Upper lobe of left lung (tissue), 6 donors: ENCODE data around the gene STX8. TPM values are rescaled to one million over a fixed set of nuclear protein-coding genes. Genes with fewer than 3 reads are reported as not detected.
A peak's percentile ranks its signal among the peaks of the same experiment; 100 is the strongest.

Source experiments
- ATAC-seq, 2 donors: fragments of 200-7000 bp; cut with Tn5 transposase; one replicate each; pipeline ENCODE4 v1.9.1; 2022; ENCODE audit warnings: mild to moderate bottlenecking in 2 of 2, moderate library complexity in 2 of 2; ENCODE audit not compliant: low FRiP score in 2 of 2
- DNase-seq, 2 donors: peaks; one replicate each; pipeline ENCODE4 v3.0.0-alpha.2; 2019 to 2020
- H3K27ac ChIP-seq, 4 donors: fragments of 200-600 bp; sonication (generic); one replicate each; pipeline ENCODE4 v1.5.1; 2016 to 2019
- H3K27me3 ChIP-seq, 4 donors: fragments of 200-600 bp; sonication (generic); one replicate each; pipeline ENCODE4 v1.5.1; 2017 to 2019
- H3K36me3 ChIP-seq, 4 donors: fragments of 200-600 bp; sonication (generic); one replicate each; pipeline ENCODE4 v1.5.1; 2016 to 2019
- H3K4me1 ChIP-seq, 4 donors: fragments of 200-600 bp; sonication (generic); one replicate each; pipeline ENCODE4 v1.5.1; 2018 to 2019
- H3K4me3 ChIP-seq, 4 donors: fragments of 200-600 bp; sonication (generic); one replicate each; pipeline ENCODE4 v1.5.1; 2017 to 2019; ENCODE audit warnings: mild to moderate bottlenecking in 2 of 4, moderate library complexity in 1 of 4
- H3K9me3 ChIP-seq, 4 donors: fragments of 200-600 bp; sonication (generic); one replicate each; pipeline ENCODE4 v1.5.1; 2018 to 2019
- EP300 ChIP-seq, 4 donors: sonication (generic); formaldehyde crosslinking; IDR thresholded peaks; one replicate each; pipeline ENCODE4 v1.5.1; 2017; ENCODE audit warnings: antibody characterized with exemption in 4 of 4, control low read depth in 2 of 4
- POLR2A ChIP-seq, 4 donors: fragments of 450-650 bp; IDR thresholded peaks; one replicate each; pipeline ENCODE4 v1.5.1; 2016 to 2017; ENCODE audit warnings: antibody characterized with exemption in 4 of 4, mild to moderate bottlenecking in 2 of 4
- POLR2AphosphoS5 ChIP-seq, 2 donors: sonication (generic); formaldehyde crosslinking; IDR thresholded peaks; one replicate each; pipeline ENCODE4 v1.5.1; 2017; ENCODE audit warnings: antibody characterized with exemption in 2 of 2
- WGBS, 2 donors: methylation state at CpG; one replicate each; pipeline ENCODE4 v1.1.5; 2017 to 2018; 5-methylcytosine and 5-hydroxymethylcytosine counted together
- total RNA-seq, 6 donors: library from RNA; depleted of rRNA in 4 of 6; stranded (reverse); fragments of >200 nt in 4 of 6; gene quantifications; one replicate each; pipeline versions ENCODE4 v1.1.0 to v1.2.1, GENCODE V29; 2016 to 2021
- TF ChIP-seq, protein P1 (sequence below), 6 experiments: fragments of 450-650 bp in 4 of 6; fragments of 200-600 bp in 2 of 6; sonication (generic) in 2 of 6; IDR thresholded peaks; one replicate each; pipeline ENCODE4 v1.5.1; 2016 to 2019; ENCODE audit warnings: antibody characterized with exemption in 6 of 6
- donor health status: DM: no; HTN: no; CAD: no; lungs with moderate emphysema.
- donor health status: DM: no; HTN: yes; CAD: no; lungs with severe emphysema.

Gene STX8
- total RNA-seq, 6 donors from 2014 or later = 39.2 to 138 (median 52.3) TPM

DNA sequence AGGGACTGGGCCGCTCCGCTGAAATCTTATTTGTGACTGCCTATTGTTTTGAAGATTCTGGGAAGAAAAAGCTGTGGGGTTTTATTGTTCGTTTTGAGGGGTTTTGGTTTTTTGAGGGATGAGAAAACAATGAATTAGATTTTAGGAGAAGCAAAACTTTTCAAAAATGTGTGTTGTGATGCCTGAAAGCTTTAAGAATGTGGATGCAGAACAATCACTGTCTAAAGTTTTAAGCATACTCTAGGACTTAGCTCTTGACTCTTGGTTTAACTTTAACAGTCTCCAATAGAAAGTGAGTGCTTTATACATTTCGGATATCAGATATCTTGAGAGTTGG lies 1.7 kb upstream of the STX8 start:
- WGBS, 2 donors = 6 to 8% methylated on average over 4 of the region's 4 CpGs
- no peak for ATAC-seq

DNA sequence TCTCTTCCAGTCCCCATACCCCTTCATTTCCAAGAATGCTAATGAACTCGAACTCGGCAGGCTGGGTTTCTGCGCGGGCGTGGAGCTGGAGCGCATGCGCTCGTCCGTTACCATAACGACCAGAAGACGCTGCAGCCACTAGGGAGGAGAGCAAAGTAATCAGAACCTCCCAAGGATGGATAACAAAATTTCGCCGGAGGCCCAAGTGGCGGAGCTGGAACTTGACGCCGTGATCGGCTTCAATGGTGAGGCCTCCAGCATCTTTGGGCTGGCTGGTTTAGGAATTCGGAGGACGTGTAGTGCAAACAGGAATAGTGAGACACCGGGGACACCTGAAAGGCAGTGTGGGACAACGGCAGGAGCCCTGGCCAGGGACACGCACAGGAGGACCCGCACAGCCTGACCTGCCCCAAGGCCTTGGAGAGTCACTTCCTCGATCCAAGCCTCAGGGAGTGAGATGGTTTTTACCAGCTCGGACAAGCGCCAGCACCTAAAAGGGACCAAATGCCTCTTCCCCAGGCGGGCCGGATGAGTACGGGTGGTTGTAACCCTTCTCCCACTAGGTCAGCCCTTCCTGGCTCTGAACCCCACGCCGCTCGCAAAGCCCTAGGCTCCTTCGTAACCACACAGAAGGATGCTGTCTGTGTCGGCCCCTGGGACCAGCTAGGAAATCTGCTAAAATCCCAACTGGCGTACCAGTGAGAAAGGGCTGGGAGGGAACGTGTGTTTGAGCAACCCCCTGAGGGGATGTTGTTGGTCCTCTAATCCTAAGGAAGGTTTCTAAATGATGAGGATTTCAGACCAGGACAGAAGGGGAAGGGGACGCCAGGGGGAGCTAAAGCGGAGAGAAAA lies 1.1 kb upstream of the STX8 start, which contains the start of gene CFAP52:
Gene CFAP52, plus strand, starts transcription at position 122 of the 852 bp plus-strand sequence. Its CDS starts 54 bp downstream, at position 176.
- H3K27me3 ChIP-seq = no peaks in the 10 kb centered on the region
- ATAC-seq (peak; percentile 84 to 95), DNase-seq (peak; percentile 72 to 86)
- no peaks in the 10 kb centered on the region for H3K9me3 ChIP-seq
- peak within 1 kb of the TSS; percentile 78 to 83 (median 79) for H3K4me3 ChIP-seq
- peak within 1 kb of the TSS; percentile 28 to 67 (median 56) for H3K27ac ChIP-seq
- H3K4me1 ChIP-seq = peaks cover 19 to 32% (median 24%) of the 10 kb centered on the region in 4 donors
- no peaks in the 10 kb centered on the region for H3K36me3 ChIP-seq
- TF ChIP-seq EP300 (IDR thresholded peaks at IDR 0.05) = no peak
- TF ChIP-seq, protein P1, sequence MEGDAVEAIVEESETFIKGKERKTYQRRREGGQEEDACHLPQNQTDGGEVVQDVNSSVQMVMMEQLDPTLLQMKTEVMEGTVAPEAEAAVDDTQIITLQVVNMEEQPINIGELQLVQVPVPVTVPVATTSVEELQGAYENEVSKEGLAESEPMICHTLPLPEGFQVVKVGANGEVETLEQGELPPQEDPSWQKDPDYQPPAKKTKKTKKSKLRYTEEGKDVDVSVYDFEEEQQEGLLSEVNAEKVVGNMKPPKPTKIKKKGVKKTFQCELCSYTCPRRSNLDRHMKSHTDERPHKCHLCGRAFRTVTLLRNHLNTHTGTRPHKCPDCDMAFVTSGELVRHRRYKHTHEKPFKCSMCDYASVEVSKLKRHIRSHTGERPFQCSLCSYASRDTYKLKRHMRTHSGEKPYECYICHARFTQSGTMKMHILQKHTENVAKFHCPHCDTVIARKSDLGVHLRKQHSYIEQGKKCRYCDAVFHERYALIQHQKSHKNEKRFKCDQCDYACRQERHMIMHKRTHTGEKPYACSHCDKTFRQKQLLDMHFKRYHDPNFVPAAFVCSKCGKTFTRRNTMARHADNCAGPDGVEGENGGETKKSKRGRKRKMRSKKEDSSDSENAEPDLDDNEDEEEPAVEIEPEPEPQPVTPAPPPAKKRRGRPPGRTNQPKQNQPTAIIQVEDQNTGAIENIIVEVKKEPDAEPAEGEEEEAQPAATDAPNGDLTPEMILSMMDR (IDR thresholded peaks at IDR 0.05) = peak; percentile 14 to 50 (median 41)
- TF ChIP-seq POLR2A (IDR thresholded peaks at IDR 0.05) = no peak
- no peak for TF ChIP-seq POLR2AphosphoS5 (IDR thresholded peaks at IDR 0.05)
- WGBS, 2 donors = 18 to 21% methylated on average over 29 to 35 of the region's 38 CpGs

More for the DNA sequence above, 1.7 kb upstream of the STX8 start:
- Histone ChIP-seq H3K36me3 (no peaks in the 10 kb centered on the region), H3K27me3 (no peaks in the 10 kb centered on the region), H3K4me3 (peak overlapping the region in 2 of 4 donors; percentile 78), H3K27ac (no peak overlapping the region), H3K9me3 (no peaks in the 10 kb centered on the region), H3K4me1 (peaks cover 19 to 32% (median 24%) of the 10 kb centered on the region in 4 donors)
- no peak for DNase-seq
- TF ChIP-seq POLR2A (IDR thresholded peaks at IDR 0.05) (no peak), POLR2AphosphoS5 (IDR thresholded peaks at IDR 0.05) (no peak), EP300 (IDR thresholded peaks at IDR 0.05) (no peak)
- TF ChIP-seq, protein P1 (IDR thresholded peaks at IDR 0.05) = no peak

DNA sequence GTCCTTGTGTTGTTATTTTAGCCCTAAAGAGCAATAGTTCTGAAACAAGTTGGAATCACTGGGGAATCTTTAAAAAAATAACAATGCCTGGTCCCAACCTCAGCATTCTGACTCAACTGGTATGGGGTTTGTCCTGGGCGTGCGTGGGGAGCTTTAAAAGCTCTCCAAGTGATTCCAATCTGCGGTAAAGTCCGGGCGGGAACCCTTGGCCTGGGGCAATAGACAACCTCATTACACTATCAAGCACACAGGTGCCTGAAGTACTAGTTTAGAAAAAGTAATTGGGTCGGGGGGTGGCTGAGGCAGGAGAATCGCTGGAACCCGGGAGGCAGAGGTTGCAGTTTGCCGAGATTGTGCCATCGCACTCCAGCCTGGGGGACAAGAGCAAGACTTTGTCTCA lies 4.4 kb downstream of the STX8 start:
- no peak overlapping the region for H3K4me3 ChIP-seq
- WGBS, 2 donors = 92 to 95% methylated on average over 9 of the region's 10 CpGs
- H3K27me3 ChIP-seq = no peaks in the 10 kb centered on the region
- no peak for DNase-seq
- no peak for ATAC-seq
- peaks cover 11 to 14% (median 12%) of the 10 kb centered on the region in 4 donors for H3K4me1 ChIP-seq
- no peaks in the 10 kb centered on the region for H3K9me3 ChIP-seq
- H3K27ac ChIP-seq = no peak overlapping the region
- TF ChIP-seq EP300 (IDR thresholded peaks at IDR 0.05) = no peak
- TF ChIP-seq POLR2A (IDR thresholded peaks at IDR 0.05) = no peak
- TF ChIP-seq, protein P1 (IDR thresholded peaks at IDR 0.05) = no peak
- TF ChIP-seq POLR2AphosphoS5 (IDR thresholded peaks at IDR 0.05) = no peak
- peaks cover 0 to 38% (median 11%) of the 10 kb centered on the region in 4 donors for H3K36me3 ChIP-seq

DNA sequence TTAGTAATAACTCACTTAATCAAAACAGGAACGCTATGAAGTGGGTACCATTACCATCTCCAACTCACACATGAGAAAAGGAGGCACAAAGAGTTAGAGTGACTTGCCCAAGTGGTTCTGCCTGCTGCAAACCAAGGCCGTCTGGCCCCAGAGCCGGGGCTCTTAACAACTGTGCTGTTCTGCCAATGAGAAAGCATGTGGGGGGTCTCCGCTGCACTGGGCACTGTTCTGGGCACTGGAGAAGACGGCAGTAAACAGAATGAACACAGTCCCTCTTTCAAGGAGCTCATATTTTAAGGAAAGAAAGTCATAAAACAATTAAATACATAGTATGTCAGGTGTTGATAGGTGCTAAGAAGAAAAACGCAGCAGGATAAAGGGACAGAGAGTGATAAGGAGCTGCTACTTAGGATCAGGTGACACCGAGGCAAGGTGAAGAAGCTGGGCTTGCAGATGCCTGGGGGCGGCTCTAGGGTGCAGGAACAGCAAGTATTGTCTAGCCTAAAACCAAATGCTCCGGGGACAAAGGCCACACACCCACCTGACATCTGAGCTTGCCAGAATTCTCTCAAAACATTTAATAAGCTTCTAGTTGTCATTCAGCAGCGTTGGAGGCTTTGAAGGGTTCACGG lies 6.5 kb downstream of the STX8 start:
- H3K9me3 ChIP-seq = no peaks in the 10 kb centered on the region
- H3K36me3 ChIP-seq = peaks cover 0 to 38% (median 11%) of the 10 kb centered on the region in 4 donors
- WGBS, 2 donors = 89 to 90% methylated on average over 11 of the region's 11 CpGs
- no peaks in the 10 kb centered on the region for H3K27me3 ChIP-seq
- no peak overlapping the region for H3K4me3 ChIP-seq
- H3K27ac ChIP-seq = no peak overlapping the region
- no peak for DNase-seq
- no peak for ATAC-seq
- TF ChIP-seq POLR2AphosphoS5 (IDR thresholded peaks at IDR 0.05) (no peak), EP300 (IDR thresholded peaks at IDR 0.05) (no peak), POLR2A (IDR thresholded peaks at IDR 0.05) (no peak)
- TF ChIP-seq, protein P1 (IDR thresholded peaks at IDR 0.05) = no peak
- H3K4me1 ChIP-seq = peaks cover 0 to 8% (median 0%) of the 10 kb centered on the region in 4 donors
